GM10266 (cell line): ENCODE measurements around the gene UPK3BL1.
"Not testable (repeated sequence)": the region's sequence is repeated elsewhere in the genome, so short reads cannot be mapped to it uniquely, and the experiment has no call there.

Source experiments
- DNase-seq: peaks from one replicate; pipeline ENCODE4 v3.0.0; 2012; ENCODE audit errors: extremely low spot score
- TF ChIP-seq, protein P1 (sequence below): IDR thresholded peaks from 2 replicates; pipeline ENCODE4 v1.5.1; 2012; ENCODE audit warnings: mild to moderate bottlenecking, low read depth; ENCODE audit not compliant: control insufficient read depth, insufficient read depth; ENCODE audit errors: missing control alignments

The UPK3BL1 gene, protein sequence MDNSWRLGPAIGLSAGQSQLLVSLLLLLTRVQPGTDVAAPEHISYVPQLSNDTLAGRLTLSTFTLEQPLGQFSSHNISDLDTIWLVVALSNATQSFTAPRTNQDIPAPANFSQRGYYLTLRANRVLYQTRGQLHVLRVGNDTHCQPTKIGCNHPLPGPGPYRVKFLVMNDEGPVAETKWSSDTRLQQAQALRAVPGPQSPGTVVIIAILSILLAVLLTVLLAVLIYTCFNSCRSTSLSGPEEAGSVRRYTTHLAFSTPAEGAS

DNA sequence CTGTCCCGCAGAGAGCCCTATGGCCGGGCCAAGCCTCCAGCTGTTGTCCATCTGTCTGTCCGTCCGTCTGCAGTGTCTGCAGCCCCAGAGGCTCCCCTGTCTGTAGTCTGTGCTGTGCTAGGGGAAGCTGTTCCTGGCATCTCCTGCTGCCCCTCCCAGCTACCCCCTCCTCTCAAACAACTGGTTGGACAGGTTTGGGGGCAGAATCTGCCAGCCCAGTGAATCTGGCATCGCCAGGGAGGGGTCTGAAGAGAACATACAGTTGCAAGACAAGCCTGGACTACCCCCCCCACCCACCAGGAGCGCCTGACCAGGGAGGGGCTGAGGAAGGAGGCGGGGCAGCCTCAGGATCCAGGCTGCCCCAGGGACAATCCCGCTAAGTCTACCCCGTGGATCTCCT is at the start of gene UPK3BL1:
UPK3BL1 (minus strand) TSS at position 101 of the 400 bp plus-strand sequence; CDS start at position 51, 50 bp downstream.
- not testable (repeated sequence) for DNase-seq

DNA sequence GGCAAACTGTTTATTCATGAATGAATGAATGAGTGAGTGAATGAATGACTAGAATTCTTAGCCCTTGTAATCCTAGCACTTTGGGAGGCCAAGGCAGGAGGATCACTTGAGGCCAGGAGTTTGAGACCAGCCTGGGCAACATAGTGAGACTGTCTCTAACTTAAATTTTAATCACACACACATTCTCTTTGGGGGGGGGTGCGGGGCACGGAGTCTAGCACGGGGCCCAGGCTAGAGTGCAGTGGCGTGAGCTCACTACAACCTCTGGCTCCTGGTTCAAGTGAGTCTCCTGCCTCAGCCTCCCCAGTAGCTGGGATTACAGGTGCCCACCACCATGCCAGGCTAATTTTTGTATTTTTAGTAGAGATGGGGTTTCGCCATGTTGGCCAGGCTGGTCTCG is 48.0 kb upstream of the UPK3BL1 start:
- DNase-seq: not testable (repeated sequence)

DNA sequence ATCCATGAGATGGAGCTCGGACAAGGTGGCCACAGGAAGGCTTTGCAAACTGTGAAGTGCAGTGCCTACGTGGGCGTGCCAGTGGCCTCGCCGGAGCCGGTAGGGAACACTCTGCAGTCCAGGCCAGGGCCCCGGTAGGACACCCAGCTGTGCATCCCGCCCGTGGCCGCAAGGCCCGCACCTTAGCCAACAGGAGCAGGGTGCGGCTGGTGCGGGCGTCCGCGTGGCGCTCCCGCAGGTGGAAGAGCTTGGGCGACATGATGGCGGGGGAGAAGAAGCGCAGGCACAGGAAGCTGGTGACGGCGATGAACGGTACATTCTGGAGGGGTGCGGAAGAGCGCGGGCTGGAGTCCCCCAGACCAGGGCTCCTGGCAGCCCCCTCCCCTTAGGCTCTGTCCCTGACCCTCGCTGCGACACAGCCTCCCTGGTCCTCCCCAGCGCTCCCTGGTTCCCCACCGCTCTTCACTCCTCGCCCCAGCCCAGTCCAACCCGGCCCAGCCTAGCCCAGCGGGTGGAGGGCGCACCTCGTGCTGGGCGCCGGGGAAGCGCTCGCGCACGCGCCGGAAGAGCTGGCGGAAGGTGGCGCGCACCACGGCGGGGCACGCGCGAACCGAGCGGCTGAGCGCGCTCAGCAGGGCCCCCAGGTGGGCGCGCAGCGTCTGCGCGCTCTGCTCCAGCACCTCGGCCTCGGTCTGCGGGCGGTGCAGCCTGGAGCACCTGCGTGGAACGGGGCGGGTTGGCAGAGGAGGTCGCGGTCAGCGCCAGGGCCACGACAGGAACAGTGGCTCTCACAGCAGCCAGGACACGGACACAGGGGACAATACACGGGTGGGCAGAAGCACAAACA is 47.1 kb upstream of the UPK3BL1 start:
- not testable (repeated sequence) for DNase-seq

DNA sequence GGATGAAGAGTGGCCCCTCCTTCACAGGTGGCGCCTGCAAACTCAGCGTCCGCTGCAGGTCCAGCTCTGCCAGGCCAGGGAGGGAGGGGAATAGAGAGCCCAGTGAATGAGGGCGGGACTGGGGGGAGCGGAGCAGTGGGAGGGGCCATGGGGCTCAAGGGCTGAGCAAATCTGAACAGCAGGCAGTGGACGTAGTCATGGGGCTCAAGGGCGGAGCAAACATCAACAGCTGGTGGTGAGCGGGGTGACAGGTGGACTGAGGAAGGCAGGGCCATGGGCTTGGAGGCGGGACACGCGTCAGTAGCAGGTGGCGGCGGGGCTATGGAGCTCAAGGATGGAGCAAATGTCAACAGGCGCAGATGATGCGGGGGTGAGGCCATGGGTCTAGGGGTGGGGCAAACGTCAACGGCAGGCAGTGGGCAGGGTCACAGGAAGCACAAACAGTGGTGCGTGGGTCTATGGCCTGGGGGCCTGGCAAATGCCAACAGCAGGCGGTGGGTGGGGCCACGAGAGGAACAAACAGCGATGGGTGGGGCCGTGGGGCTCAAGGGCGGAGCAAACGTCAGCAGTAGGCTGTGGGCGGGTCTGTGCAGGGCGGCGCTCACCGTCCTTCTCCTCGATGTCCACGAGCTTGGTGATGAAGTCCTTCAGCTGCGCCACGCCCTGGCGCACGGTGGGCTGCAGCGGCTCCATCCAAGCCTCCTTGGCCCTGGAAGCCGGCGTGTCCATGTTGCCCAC is 45.9 kb upstream of the UPK3BL1 start:
- not testable (repeated sequence) for DNase-seq

DNA sequence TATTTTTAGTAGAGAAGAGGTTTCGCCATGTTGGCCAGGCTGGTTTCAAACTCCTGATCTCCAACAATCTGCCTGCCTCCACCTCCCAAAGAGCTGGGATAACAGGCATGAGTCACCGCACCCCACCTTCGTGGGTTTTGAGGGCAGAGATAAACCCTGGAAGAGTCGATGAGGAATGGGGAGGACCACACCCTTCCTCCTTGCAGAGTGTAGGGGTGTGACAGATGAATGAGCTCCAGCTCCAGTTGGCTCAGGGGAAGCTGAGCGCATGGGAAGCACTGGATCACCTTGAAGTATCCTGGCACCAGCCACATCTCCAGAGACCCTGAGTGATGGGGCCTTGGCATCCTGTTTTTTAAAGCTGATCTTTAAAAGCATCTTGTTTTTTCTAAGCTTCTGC is 40.0 kb upstream of the UPK3BL1 start:
- not testable (repeated sequence) for DNase-seq

DNA sequence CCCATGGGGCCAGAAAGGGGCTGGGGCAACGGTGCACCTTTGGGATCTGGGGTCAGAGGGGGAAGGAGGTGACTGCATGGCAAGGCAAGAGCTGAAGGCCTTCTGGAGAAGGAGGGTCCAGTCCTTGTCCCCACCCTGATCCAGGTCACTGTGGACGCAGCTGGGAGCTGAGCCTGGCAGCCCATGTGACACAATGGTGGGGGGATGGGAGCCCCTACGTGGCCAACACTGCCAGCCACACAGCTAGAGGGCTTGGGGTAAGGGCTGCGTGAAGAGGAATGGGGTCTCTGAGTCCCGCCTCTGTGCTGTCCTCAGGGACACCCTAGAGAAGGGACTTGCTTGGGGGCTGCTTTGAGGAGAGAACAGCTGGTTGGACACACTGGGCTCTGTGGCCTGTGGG is 38.2 kb upstream of the UPK3BL1 start:
- not testable (repeated sequence) for DNase-seq

DNA sequence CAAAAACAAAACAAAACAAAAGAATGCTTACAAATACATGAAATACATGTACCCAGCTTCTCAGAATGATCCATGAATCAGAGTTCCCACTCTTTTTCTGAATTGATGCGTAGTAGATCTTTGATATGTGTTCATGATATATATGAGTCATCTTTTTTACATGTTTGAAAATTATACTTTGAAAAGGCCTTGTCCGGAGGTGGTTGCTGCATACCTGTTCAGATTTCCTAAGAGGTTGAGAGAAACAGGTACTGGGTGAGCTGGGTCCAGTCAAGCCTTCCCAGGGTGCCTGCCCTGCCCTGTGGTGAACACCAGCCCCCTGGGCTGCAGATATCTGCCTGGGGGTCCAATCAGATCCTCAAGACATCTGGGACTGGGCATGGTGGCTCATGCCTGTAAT is 33.0 kb upstream of the UPK3BL1 start:
- DNase-seq: not testable (repeated sequence)

DNA sequence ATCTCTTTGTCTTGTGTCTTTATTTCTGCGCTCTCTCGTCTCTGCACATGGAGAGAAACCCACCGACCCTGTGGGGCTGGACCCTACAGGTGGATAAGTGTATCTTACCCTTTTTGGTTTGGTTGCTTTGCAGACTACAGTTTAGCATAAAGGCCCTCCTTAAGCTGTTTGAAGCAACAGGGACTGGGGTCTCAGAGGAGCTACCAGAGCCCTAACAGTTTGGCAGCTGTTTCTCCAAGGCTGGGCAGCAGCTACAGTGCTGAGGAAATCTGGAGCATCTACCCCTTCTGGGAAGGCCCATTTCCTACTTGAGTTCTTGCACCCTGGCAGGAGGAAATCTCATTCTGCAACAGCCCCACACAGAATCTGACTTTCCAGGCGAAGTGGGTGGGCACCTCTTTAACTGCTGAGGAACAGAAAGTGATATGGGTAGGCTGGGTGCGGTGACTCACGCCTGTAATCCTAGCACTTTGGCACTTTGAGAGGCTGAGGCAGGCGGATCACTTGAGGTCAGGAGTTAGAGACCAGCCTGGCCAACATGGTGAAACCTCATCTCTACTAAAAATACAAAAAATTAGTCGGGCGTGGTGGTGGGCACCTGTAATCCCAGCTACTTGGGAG is 31.0 kb upstream of the UPK3BL1 start:
- DNase-seq: not testable (repeated sequence)

DNA sequence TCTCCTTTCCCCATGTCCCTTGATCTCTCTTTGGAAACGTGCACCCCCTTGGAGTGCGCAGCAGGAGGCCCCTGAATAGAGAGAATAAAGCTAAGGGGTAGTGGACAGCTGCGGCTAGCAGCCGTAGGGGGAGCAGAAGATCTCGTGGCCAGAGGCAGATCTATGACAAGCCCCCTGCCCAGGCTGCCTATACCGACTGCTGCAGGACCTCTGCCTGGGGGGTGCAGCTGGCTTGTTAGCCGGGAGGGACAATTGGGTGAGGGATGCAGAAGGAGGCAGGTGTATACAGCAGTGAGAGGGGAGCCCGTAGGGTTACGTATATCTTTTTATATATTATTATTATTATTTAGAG is 29.3 kb upstream of the UPK3BL1 start:
- DNase-seq: not testable (repeated sequence)

DNA sequence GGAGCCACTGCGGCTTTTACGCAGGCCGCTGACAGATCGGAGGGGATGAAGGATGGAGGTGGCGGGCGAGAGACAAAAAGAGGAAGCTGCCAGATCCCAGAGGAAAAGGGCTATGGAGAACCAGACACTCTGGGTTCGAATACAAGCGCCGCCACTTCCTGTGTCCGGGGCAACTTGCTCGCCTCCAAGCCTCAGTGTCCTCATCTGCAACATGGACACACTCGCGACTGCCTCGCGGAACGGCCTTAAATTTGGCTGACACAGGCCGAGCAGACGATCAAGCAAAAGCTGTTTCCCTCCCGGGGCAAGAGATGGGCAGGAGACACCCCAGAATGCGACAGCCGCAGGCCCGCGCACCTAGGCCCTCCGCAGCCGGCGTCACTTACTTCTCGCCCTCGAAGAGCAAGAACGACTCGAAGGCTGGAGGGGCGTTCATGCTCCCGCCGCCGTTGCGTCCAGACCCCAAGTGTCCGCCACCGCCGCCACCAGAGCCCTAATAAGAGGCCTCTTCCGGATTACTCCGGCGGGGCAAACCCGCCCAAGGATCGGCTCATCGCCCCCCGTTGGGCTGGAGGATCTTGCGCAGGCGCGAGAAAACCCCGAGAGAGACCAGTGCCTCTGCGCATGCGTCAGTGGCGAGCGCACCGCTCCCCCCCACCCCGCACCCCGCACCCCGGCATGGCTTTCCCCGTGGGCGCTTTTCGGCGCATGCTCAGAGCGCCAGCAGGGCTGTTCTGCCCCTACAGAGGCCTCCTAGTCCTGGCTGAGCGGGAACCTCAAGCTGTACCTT is 28.8 kb upstream of the UPK3BL1 start, which contains the start of gene POLR2J2:
POLR2J2 (minus strand) TSS at position 498 of the 790 bp plus-strand sequence; CDS start at position 436, 62 bp downstream.
- DNase-seq: peak; percentile 92
- TF ChIP-seq, protein P1, sequence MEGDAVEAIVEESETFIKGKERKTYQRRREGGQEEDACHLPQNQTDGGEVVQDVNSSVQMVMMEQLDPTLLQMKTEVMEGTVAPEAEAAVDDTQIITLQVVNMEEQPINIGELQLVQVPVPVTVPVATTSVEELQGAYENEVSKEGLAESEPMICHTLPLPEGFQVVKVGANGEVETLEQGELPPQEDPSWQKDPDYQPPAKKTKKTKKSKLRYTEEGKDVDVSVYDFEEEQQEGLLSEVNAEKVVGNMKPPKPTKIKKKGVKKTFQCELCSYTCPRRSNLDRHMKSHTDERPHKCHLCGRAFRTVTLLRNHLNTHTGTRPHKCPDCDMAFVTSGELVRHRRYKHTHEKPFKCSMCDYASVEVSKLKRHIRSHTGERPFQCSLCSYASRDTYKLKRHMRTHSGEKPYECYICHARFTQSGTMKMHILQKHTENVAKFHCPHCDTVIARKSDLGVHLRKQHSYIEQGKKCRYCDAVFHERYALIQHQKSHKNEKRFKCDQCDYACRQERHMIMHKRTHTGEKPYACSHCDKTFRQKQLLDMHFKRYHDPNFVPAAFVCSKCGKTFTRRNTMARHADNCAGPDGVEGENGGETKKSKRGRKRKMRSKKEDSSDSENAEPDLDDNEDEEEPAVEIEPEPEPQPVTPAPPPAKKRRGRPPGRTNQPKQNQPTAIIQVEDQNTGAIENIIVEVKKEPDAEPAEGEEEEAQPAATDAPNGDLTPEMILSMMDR: peak; percentile 39

DNA sequence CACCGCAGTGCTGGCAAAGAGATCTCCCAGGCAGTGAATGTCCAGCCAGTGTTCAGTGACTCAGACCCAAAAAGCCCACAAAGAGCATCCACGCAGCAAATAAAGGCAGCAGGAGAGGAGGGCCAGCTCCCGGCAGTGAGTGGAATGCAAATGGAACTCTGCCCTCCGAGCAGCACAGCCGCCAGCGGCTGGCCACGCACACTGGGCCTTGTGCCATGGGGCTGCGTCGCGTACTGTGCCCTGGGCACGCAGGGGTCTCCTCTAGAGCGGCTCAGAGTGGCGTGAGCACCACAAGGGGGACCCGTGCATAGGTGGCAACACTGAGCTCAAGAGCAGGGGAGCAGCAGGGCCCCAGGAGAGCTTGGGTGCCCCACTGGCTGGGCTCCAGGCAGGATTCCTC is 24.9 kb upstream of the UPK3BL1 start:
- not testable (repeated sequence) for DNase-seq

DNA sequence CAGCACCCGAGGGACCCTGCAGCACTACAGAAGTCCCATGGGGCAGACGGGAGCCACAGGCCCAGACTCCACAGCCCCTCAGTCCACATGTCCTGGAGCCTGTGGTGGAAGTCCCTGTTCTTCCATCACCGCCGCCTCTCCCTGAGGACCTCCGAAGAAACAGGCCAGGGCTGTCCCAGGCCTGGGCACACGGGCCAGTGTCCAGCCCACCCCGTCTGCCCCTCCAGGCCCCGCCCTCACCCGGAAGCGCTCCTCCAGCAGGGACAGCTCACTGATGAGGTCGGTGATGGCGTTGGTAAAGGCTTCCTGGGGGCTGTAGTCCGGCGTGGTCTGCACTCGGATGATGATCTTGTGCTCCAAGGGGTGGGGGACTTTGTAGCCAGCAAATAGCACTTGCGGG is 24.3 kb upstream of the UPK3BL1 start:
- DNase-seq: not testable (repeated sequence)

DNA sequence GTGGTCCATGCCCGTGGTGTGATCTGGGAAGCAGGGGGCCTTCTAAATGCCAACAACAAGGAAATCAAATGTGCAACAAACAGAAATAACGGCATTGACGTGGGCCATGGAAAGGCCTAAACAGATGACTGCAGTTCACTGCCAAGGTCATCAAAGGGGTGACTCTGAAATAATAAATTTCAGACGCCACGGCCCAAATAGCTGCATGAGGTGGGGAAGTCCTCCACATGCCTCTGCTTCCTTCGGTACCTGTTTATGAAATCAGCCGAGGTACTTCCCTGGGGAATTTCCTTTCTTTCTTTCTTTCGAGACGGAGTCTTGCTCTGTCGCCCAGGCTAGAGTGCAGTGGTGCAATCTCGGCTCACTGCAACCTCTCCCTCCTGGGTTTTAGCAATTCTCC is 22.2 kb upstream of the UPK3BL1 start:
- DNase-seq: not testable (repeated sequence)

DNA sequence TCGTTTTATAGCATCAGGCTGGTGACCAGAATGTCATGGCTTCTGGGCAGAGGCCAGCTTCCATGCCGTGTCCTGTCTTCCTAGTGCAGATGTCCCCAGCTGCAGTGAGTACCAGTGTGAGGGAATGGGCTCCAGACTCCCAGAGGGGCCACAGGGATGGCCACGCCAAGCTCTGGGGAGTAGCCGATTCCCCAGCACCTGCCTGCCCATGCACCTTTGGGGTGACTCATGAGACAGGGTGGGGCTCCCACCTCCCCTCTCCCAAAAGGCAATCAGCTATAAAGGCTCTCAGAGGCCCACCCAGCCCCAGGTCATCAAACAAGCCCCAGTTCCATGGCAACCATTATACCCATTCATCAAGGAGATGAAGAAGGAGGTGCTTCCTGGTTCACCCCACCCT is 7.3 kb upstream of the UPK3BL1 start, which contains the start of gene SPDYE2B:
SPDYE2B (plus strand) TSS at position 396 of the 400 bp plus-strand sequence. CDS start 2,030 bp downstream, outside the sequence.
- DNase-seq: not testable (repeated sequence)

DNA sequence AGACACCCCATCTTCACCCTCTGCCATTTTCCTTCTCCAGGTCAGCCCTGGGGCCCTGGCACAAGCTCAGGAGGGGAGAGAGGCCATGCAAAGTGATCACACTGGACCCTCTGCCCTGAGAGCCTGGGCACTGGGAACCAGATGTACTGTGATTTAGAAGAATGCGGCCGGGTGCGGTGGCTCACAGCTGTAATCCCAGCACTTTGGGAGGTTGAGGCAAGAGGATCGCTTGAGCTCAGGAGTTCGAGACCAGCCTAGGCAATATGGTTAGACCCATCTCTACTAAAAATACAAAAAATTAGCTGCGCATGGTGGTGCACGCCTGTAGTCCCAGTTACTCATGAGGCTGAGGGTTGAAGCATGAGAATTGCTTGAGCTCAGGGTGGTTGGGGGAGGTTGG is 5.2 kb upstream of the UPK3BL1 start:
- DNase-seq: not testable (repeated sequence)

DNA sequence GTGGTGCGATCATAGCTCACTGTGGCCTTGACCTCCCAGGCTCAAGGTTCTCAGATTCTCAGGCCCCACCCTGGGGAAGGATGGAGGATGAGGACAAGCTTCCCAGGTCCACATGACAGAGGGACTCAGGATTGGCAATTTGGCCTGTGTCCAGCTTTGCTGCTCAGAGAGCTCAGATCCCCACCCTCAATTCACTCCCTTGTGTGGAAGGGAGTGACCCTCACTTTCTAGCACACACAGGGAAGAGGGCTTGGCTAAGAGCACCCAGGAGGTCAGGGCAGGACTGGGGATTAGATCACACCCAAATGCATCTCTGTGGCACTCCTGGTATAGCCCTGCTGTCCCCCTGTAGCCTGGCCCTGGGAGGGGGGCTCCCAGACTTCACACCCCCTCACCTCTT is 813 bp upstream of the UPK3BL1 start:
- not testable (repeated sequence) for DNase-seq

DNA sequence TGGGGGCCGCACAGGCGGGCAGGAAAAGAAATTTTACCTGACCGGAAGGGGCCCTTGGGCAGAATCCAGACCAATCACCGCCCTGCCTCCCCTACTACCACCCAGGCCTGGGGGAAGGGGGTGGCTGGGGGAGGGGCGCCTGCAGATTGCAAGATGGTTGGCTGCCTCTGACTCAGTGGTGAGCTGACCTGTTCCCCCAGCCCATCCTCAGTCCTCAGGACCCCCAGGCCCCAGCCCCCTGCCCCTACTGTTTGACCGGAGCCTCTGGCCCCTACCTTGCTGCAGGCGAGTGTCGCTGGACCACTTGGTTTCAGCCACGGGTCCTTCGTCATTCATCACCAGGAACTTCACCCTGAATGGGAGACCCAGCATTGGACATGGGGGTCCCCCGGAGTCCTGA is 3.7 kb downstream of the UPK3BL1 start:
- DNase-seq: not testable (repeated sequence)

DNA sequence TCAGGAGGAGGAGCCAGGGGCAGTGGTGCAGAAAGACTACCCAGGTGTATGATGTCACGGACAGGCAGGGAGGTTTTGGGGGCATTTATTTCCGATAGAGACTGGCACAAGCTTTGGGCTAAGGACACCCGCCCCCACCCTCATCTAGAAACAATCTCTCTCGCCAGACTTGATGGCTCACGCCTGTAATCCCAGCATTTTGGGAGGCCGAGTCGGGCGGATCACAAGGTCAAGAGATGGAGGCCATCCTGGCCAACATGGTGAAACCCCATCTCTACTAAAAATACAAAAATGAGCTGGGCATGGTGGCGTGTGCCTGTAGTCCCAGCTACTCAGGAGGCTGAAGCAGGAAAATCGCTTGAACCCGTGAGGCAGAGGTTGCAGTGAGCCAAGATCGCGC is 5.6 kb downstream of the UPK3BL1 start:
- not testable (repeated sequence) for DNase-seq

DNA sequence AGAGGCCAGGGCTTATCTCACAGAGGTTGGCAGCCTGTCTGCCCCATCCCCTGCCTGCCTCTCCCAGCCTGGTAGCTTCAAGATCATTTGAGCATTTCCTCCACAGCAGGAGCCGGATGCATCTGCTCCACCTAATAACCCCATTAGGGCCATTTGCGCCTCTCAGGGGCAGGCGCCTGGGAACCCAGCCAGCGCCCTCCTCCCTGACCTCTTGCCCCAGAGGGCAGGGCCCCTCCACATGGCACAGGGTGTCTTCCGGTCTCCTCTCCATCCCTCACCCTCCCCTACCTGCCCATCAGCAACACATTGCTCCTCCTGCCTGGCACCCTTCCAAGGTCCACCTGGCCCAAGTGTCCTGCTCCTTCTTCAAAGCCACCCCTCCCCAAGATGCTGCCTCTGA is 7.2 kb downstream of the UPK3BL1 start:
- not testable (repeated sequence) for DNase-seq
